GM21723 (cell line): ENCODE results near the gene ROR2.

ENCODE experiments used
- ATAC-seq: cut with Tn5 transposase; IDR thresholded peaks from one replicate; pipeline ENCODE4 v1.9.1; 2021; ENCODE audit warnings: mild to moderate bottlenecking, moderate library complexity; ENCODE audit not compliant: unreplicated experiment

The ROR2 gene

DNA sequence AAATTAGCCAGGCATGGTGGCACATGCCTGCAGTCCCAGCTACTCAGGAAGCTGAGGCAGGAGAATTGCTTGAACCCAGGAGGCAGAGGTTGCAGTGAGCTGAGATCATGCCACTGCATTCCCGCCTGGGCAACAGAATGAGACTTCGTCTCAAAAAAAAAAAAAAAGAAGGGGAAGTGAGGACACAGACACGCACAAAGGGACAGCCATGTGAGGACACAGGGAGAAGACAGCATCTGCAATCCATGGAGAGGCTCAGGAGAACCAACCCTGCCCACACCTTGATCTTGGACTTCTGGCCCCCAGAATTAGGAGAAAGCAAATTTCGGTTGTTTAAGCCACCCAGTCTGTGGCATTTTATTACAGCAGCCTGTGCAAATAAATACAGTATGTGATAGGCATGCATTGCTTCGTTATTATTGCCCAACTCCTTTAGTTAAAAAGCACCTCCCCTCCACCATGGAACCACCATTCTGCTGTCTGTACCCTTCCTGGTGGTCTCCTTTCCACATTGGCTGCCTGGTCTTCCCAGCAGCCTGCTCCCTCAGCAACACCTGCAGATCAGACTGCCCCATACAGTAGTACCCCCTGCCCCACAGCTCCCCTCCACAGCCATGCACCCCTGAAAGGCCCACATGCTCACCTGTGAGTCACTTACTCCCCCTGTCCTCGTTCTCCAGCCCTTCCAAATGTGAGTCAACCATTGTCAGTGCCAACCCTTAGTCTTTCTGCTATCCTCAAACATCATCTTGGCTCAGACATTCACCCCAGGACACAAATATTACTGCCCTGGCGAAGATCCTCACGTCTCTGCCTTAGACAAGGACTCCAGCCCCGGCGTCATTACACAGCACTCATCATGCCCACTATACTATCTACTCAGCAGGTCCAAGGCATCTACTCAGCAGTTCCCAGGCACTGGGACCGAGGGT is 128.8 kb downstream of the ROR2 start:
- ATAC-seq: no peak

DNA sequence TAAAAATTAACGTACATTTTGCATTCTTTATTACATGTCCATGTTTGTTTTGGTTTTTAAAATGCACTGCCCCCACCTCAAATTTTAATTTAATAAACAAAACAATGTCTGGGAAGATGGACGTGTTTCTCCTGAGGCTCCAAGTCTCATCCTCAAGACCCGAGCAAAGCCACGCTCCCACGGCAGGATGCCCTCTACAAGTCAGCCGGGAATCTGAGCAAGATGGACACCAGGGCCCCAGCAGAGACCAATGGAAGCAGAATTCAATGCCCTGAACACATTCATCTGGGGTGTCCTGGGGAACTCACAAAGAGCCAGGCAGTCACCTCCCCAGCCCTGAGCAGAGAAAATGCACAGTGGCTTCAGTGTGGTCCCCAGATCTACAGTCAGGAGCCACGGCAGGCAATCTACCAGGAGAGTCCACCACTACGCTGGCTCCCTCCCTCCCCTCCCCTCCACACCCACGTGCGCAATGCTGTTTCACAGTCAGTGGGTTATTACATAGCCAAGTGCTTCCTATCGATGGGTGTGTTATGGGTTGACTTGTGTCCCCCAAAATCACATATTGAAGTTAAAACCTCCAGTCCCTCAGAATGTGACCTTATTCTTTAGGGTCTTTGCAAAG is 129.8 kb downstream of the ROR2 start:
- ATAC-seq: no peak

- no peak for ATAC-seq
Measured at GRCh38 chr9:91818647-91819403, 131.2 kb downstream of the ROR2 start.

- ATAC-seq: no peak
Measured at GRCh38 chr9:91818225-91818585, 131.8 kb downstream of the ROR2 start.

DNA sequence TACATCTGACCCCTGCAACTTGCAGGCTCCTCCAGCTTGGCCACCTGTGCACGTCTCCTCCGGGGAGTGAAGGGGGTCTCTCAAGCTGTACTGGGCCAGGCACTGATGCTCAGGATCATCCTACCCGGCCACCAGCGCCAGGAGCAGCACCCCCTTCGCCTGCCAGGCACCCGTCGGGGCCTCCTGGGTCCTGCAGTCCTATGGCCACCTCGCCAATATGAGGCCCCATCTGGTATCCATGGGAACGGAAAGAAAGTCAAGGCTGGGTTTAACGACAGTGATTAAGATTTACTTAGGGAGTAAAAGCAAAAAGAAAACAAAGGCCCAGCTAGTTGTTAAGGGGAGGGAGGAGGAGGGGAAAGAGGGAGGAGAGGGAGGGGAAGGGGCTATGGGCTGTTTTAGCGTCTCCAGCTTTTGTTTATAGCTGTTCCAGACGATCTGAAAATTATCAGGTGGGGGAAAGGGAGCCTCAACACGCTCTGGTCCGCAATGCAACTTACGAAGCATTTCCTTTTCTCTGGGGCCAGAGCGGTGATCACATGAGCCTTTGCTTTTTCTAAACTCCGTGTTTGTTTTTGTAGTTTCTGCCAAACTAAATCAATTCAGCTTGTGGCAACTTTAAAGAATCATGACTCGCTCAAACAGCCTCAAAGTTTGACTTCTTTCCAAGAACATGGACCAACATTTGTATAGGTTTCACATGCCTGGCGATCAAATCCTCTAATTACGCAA is 132.4 kb downstream of the ROR2 start:
- no peak for ATAC-seq

GRCh38 chr9:91817106-91817492 is 132.9 kb downstream of the ROR2 start:
- ATAC-seq: no peak

- ATAC-seq: no peak
Measured at GRCh38 chr9:91816356-91816755, 133.7 kb downstream of the ROR2 start.

GRCh38 chr9:91815896-91816295 is 134.1 kb downstream of the ROR2 start:
- no peak for ATAC-seq

GRCh38 chr9:91814753-91815152 is 135.3 kb downstream of the ROR2 start:
- no peak for ATAC-seq

GRCh38 chr9:91814201-91814600 is 135.8 kb downstream of the ROR2 start:
- no peak for ATAC-seq

DNA sequence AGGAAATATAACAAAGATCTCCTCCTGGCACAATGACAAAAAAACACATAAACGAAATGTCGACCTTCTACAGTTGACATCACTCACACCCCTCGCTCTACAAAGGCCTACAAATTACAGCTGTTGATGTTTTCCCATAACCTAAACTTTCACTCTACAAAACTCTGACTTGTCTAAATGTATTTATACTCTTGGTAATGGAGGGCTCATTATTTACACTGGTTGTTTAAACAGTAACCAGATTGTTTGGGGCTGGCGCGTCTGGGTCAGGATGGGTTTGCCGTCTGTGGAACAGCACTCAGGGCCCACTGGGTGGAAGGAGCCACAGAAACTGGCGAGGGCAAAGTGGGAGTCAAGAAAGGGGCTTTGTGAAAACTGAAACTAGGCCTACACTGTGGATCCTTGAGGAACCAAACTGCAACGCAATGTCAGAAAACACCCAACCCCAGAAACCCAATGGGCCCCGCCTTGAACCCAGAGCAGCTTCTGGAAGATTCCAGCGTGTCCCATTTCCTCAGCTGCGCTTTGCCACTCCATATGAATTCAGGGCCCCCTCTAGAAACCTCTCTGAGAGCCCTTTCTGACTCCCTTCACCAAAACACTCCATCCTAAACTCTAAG is 136.7 kb downstream of the ROR2 start:
- ATAC-seq: no peak

- no peak for ATAC-seq
Measured at GRCh38 chr9:91812191-91812590, 137.8 kb downstream of the ROR2 start.

DNA sequence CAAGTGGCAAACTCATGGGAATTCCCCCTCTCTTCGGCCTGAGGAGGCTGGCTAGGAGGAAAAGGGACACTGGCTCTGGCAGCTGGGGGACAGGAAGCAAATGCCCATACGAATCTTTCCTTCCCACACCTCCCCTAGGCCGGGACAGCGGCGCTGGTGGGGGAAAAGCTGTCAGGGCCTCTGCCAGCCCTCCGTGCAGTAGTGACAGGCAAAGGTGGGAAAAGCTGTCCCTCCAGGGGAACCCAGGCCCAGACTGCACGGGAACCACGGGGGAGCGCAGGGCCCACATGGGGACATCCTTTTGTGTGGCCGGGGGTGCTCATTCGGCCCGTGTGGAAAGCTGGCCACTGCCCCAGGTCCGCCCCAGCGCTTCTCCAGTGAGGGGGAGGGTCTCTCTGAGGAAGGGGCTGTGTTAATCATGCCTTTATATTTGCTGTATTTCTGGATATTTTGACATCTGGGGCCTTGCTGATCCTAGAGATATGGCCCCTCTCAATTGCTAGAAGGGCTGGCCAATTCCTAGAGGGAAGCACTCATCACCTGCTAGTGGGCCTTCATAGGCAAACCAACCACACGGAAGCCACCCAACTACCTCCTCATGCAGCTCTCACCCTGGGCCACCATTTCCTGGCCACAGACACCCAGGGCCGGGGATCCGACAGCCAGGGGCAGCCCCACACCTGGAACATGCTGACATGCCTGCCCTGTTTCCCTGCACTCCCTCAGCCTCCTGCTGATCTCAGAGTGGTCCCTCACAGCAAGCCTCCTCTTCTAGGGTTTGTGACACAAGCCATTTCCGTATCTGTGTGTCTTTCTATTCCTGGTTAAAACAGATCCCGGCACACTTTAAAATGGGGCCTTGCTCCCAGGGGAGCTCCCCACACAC is 138.8 kb downstream of the ROR2 start:
- ATAC-seq: no peak

DNA sequence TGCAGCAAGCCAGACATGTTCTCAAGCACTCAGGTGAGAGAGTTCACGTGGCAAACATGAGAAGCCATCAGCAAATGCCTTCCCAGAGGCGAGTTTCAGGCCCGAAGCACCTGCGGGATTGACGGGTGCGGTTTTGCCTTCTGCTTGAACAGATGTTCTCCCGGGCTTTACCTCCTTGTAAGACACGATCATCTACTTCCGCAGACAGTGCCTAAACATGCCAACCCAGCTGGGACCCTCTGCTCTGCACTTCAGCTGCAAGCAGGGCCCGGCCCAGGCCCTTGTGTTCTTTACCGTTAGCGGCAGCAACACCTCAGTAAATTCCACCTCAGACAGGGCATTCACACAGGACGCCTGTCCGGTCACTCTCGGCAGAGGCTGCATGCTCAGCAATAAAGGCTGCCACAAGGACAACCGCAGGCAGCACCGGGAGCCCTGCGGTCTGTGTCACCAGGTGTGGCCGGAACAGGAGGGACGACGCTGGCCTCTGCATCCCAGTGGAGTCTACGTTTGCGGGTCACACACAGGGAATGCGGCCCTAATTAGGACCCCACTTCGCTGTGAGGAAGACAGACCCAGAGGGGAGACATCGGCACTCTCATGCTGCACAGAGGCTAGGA is 139.6 kb downstream of the ROR2 start:
- ATAC-seq: no peak

- ATAC-seq: no peak
Measured at GRCh38 chr9:91809581-91810285, 140.3 kb downstream of the ROR2 start.

GRCh38 chr9:91807643-91808246 is 142.3 kb downstream of the ROR2 start:
- no peak for ATAC-seq

DNA sequence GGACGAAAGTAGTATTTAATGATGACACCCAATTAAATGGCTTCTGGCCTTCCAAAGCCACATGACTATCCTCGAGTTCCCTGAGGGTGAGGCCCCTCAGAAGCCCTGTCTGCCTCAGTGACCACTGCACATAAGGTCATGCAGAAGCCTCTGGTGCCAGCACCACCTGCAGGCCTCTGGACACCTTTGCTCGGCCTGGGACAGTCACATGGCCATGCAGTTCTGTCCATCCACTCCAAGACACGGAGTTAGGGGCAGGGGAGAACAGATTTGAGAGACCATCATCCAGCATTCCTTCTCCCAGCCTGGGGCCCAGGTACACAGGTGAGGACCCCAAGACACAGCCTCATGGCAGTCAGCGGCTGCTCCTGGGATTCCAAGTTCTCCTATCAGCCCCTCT is 145.0 kb downstream of the ROR2 start:
- ATAC-seq: no peak
